ENCODE measurements around the gene DTWD1.

Gene DTWD1

DNA sequence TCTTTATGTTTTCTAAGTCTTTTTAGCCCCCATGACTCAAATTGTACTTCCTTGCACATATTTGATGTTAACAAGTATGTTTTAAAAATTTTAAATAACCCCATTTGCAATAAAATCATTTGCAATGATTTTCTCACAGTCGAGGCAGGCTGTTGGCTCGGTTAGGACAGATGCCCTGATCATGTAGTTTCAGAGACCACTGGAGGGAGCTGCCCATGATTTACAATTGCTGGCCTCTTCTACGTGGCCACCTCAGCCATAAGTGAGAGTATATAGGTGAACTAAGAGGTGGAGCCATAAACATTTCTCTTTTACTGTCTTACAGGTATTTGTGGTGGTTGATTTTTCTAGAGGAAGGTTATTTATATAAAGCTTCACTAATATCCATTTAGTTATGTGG lies 1.7 kb downstream of the DTWD1 start:
- no peak overlapping the region for H3K4me3 ChIP-seq (replicated peaks in 1 of 2; ENCODE audit: low read depth in 2 of 2, low read length in 2 of 2)
- TF ChIP-seq, protein P1, sequence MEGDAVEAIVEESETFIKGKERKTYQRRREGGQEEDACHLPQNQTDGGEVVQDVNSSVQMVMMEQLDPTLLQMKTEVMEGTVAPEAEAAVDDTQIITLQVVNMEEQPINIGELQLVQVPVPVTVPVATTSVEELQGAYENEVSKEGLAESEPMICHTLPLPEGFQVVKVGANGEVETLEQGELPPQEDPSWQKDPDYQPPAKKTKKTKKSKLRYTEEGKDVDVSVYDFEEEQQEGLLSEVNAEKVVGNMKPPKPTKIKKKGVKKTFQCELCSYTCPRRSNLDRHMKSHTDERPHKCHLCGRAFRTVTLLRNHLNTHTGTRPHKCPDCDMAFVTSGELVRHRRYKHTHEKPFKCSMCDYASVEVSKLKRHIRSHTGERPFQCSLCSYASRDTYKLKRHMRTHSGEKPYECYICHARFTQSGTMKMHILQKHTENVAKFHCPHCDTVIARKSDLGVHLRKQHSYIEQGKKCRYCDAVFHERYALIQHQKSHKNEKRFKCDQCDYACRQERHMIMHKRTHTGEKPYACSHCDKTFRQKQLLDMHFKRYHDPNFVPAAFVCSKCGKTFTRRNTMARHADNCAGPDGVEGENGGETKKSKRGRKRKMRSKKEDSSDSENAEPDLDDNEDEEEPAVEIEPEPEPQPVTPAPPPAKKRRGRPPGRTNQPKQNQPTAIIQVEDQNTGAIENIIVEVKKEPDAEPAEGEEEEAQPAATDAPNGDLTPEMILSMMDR (IDR thresholded peaks at IDR 0.05; ENCODE audit: low read depth, low read length): no peak
- peak; percentile 10 to 49 for DNase-seq (ENCODE audit: low read depth in 2 of 2)

DNA sequence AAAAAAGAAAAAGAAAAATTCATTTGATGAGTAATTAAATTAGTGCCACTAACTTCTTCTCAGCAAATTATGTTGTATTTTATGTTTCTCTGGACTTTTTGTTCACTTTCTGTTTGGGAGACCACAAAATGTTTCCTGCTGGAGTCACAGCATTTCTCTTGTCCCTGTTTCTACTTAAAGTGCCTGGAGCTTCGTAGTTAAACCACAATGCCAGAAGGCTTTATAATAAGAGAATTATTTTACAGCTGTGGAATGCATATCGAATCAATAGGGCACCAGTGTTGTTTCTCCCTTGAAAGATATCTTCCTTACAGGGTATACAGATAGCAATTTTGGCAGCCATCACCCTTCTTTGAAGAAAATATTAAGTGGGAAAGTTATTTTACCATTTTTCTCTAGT lies 3.2 kb downstream of the DTWD1 start:
- TF ChIP-seq, protein P1 (IDR thresholded peaks at IDR 0.05; ENCODE audit: low read depth, low read length): no peak
- peak; percentile 27 to 32 for DNase-seq (ENCODE audit: low read depth in 2 of 2)
- H3K4me3 ChIP-seq (replicated peaks in 1 of 2; ENCODE audit: low read depth in 2 of 2, low read length in 2 of 2): no peak overlapping the region

DNA sequence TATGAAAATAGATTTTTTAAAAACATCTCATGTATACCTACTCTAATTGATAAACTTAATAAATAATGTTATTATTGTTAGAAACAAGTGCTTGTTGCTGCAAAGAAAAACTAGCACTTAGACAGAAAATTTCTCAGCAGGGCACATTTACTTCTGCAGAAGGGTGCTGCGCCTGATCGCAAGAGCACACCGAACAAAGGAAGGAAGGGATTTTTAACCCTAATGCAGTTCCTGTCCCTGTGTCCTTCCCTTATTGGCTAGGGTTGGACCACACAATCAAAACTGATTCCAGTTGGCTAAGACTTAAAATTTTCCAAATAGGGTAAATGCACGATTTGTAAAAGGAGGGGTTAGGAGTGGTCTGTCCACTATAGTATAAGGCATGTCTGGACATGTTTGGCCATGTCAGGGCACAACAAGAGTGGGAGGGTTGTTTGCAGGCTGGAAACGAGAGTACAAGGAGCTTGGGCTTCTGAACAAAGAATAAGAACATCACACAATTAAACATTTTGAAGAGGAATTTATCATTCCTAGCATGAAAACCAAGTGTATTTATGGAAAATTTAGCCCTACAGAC lies 4.7 kb downstream of the DTWD1 start:
- TF ChIP-seq, protein P1 (IDR thresholded peaks at IDR 0.05; ENCODE audit: low read depth, low read length): no peak
- no peak for DNase-seq (ENCODE audit: low read depth in 2 of 2)

DNA sequence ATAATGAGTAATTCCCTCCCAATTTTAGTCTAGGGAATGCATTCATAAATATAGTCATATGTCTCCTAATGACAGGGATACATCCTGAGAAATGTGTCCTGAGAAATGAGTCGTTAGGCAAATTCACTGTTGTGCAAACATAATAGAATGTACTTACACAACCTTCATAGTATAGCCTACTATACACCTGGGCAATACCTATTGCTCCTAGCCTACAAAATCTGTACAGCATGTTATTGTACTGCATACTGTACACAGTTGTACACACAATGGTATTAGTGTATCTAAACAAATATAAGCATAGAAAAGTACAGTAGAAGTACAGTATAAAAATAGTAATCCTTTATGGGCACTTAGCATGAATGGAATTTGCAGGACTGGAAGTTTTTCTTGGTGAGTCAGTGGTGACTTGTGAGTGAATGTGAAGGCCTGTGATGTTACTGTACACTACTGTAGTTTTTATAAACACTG lies 6.6 kb downstream of the DTWD1 start:
- peak; percentile 62 to 91 for DNase-seq (ENCODE audit: low read depth in 2 of 2)
- TF ChIP-seq, protein P1 (IDR thresholded peaks at IDR 0.05; ENCODE audit: low read depth, low read length): no peak
- no peak overlapping the region for H3K4me3 ChIP-seq (replicated peaks in 1 of 2; ENCODE audit: low read depth in 2 of 2, low read length in 2 of 2)

More for the DNA sequence above, 4.7 kb downstream of the DTWD1 start:
- no peak overlapping the region for H3K4me3 ChIP-seq (replicated peaks in 1 of 2; ENCODE audit: low read depth in 2 of 2, low read length in 2 of 2)

DNA sequence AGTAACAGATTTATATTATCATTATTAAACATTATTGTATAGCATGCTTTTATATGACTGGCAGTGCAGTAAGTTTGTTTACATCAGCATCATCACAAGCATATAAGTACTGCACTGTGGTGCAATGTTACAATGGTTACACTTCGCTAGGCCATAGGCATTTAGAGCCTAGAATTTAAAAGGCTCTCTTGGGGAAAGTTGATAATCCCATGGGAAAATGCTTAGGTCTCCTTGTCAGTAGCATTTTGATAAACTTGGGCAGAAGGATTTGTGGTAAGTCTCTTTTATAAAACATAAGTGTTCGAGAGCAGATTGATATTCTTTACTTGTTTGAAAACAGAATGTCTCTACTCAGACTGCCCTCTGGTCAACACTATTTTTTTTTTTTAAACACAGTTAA lies 7.5 kb downstream of the DTWD1 start:
- no peak for DNase-seq (ENCODE audit: low read depth in 2 of 2)
- no peak overlapping the region for H3K4me3 ChIP-seq (replicated peaks in 1 of 2; ENCODE audit: low read depth in 2 of 2, low read length in 2 of 2)
- TF ChIP-seq, protein P1 (IDR thresholded peaks at IDR 0.05; ENCODE audit: low read depth, low read length): no peak

DNA sequence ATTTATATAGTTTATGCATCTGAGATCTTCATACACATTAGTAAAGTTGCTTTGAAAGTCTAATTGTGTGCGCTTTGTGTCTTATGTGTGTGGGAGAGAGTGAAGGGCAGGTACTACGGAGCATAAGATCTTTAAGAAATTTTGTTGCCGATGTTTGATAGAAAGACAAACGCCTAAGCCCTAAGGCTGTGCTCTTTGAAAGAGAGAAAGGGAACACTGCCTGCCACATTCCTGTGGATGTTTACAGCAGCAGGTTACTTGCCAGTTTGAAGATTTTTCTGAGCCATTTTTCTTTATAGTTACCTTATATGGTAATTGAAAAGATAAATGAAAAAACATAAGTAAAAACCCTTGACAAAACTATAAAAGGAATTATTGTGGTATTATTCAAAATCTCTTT lies 17.0 kb downstream of the DTWD1 start:
- DNase-seq (ENCODE audit: low read depth in 2 of 2): no peak
- TF ChIP-seq, protein P1 (IDR thresholded peaks at IDR 0.05; ENCODE audit: low read depth, low read length): no peak
- no peak overlapping the region for H3K4me3 ChIP-seq (replicated peaks in 1 of 2; ENCODE audit: low read depth in 2 of 2, low read length in 2 of 2)

DNA sequence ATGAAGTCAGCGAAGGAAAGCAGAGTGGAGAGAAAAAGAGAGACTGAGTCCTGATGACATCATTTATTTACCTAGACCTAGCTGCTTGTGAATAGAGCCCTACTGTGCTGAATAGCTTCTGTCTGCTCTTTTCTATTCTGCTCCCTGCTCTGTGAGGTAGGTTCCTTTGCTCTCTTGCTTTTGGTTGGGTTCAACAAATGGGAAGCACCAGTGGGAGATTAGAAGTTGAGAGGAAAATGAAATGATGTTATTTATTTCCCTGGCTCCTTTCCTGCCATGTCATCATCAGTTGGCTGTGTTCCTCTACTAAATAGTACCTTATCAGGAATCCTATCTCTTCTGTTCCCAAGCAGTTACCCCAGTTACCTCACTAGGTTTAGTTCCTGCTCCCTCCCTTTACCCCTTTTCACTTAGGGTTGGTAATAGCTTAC lies 23.5 kb downstream of the DTWD1 start:
- DNase-seq (ENCODE audit: low read depth in 2 of 2): peak in 1 of 2 donors; percentile 40
- TF ChIP-seq, protein P1 (IDR thresholded peaks at IDR 0.05; ENCODE audit: low read depth, low read length): no peak

More for the DNA sequence above, 23.5 kb downstream of the DTWD1 start:
- H3K4me3 ChIP-seq (replicated peaks in 1 of 2; ENCODE audit: low read depth in 2 of 2, low read length in 2 of 2): no peak overlapping the region
